B cell (primary cell): ENCODE results near the gene PPIP5K1. TPM values are rescaled to one million over a fixed set of nuclear protein-coding genes. Genes with fewer than 3 reads are reported as not detected.

Experiments used
- ATAC-seq: fragments of 200-7000 bp; cut with Tn5 transposase; one replicate; pipeline ENCODE4 v1.10.0; 2021; ENCODE audit warnings: low read depth, mild to moderate bottlenecking, moderate number of reproducible peaks, moderate library complexity
- CTCF ChIA-PET: fragments of 350-600 bp; sonication (Branson Sonifier 250); formaldehyde crosslinking; loops from one replicate; lab custom pipeline; 2021; ENCODE audit warnings: antibody characterized with exemption, inconsistent platforms; lab: Charles Lee
- POLR2A ChIA-PET: fragments of 350-600 bp; sonication (Branson Sonifier 250); formaldehyde crosslinking; loops from one replicate; lab custom pipeline; 2021; ENCODE audit warnings: antibody characterized with exemption; lab: Charles Lee
- DNase-seq: peaks from one replicate; pipeline ENCODE4 v3.0.0; 2013
- H2AFZ ChIP-seq: 2 replicates; pipeline ENCODE4 v1.6.1; 2012; ENCODE audit warnings: mild to moderate bottlenecking, low read depth, low read length; ENCODE audit not compliant: insufficient read depth, poor library complexity, severe bottlenecking
- H3K27ac ChIP-seq, 2 donors: 1 replicate in 1 of 2; 2 replicates in 1 of 2; pipeline ENCODE4 v1.5.1; 2012 to 2013; ENCODE audit warnings: low read length in 2 of 2, mild to moderate bottlenecking in 2 of 2, moderate library complexity in 1 of 2
- H3K27me3 ChIP-seq, 4 experiments: fragments of 200-600 bp in 1 of 4; sonication (generic) in 1 of 4; replicated peaks in 1 of 4; 1 replicate in 2 of 4; 2 replicates in 2 of 4; pipeline versions ENCODE4 v1.6.1 to v1.7.0; 2013 to 2016; ENCODE audit warnings: low read length in 3 of 4, mild to moderate bottlenecking in 2 of 4, mixed read lengths in 1 of 4, moderate library complexity in 1 of 4; ENCODE audit not compliant: insufficient read depth in 4 of 4, control insufficient read depth in 3 of 4; ENCODE audit errors: control extremely low read depth in 1 of 4
- H3K36me3 ChIP-seq, 2 experiments: replicated peaks in 1 of 2; 1 replicate in 1 of 2; 2 replicates in 1 of 2; pipeline versions ENCODE4 v1.6.1 to v1.7.1; 2013; ENCODE audit warnings: low read length in 1 of 2; ENCODE audit not compliant: insufficient read depth in 2 of 2, control insufficient read depth in 1 of 2; ENCODE audit errors: control extremely low read depth in 1 of 2, extremely low read depth in 1 of 2
- H3K4me1 ChIP-seq, 2 donors: fragments of 200-600 bp in 1 of 2; sonication (generic) in 1 of 2; 1 replicate in 1 of 2; 2 replicates in 1 of 2; pipeline versions ENCODE4 v1.5.1 to v1.6.1; 2013 to 2017; ENCODE audit warnings: low read length in 2 of 2; ENCODE audit not compliant: control insufficient read depth in 2 of 2, insufficient read depth in 2 of 2
- H3K4me2 ChIP-seq: replicated peaks from 2 replicates; pipeline ENCODE3; 2012; ENCODE audit warnings: mild to moderate bottlenecking, low read depth, low read length; ENCODE audit not compliant: poor library complexity, severe bottlenecking
- H3K4me3 ChIP-seq, 5 experiments: fragments of 200-600 bp in 1 of 5; sonication (generic) in 1 of 5; 1 replicate in 3 of 5; 2 replicates in 2 of 5; pipeline versions ENCODE4 v1.5.1 to v1.7.0; 2011 to 2016; ENCODE audit warnings: low read length in 4 of 5, mild to moderate bottlenecking in 4 of 5, low read depth in 2 of 5, control low read depth in 1 of 5, moderate library complexity in 1 of 5; ENCODE audit not compliant: insufficient read depth in 1 of 5; ENCODE audit errors: control extremely low read depth in 1 of 5, extremely low read depth in 1 of 5
- H3K79me2 ChIP-seq: fragments of 200-600 bp; sonication (generic); one replicate; pipeline ENCODE4 v1.6.0; 2016; ENCODE audit warnings: low read length; ENCODE audit not compliant: control insufficient read depth, insufficient read depth
- H3K9ac ChIP-seq: fragments of 200-600 bp; sonication (generic); 2 replicates; pipeline ENCODE4 v1.6.1; 2017; ENCODE audit warnings: mild to moderate bottlenecking, low read length, moderate library complexity
- H3K9me3 ChIP-seq, 3 donors: one replicate each; pipeline versions ENCODE4 v1.6.1 to v1.7.1; 2013; ENCODE audit warnings: low read length in 2 of 3; ENCODE audit not compliant: control insufficient read depth in 2 of 3, insufficient read depth in 1 of 3; ENCODE audit errors: control extremely low read depth in 1 of 3
- H4K20me1 ChIP-seq: 2 replicates; pipeline ENCODE4 v1.6.0; 2012; ENCODE audit warnings: mild to moderate bottlenecking, low read length; ENCODE audit not compliant: insufficient read depth, control insufficient read depth, poor library complexity, severe bottlenecking
- H3K27ac Mint-ChIP-seq: one replicate; pipeline ENCODE4 v1.8.0; 2021; ENCODE audit warnings: mixed read lengths
- H3K27me3 Mint-ChIP-seq: one replicate; pipeline ENCODE4 v1.8.0; 2021; ENCODE audit warnings: mixed read lengths
- H3K4me1 Mint-ChIP-seq: one replicate; pipeline ENCODE4 v1.8.0; 2021; ENCODE audit warnings: mixed read lengths
- H3K4me3 Mint-ChIP-seq: one replicate; pipeline ENCODE4 v1.8.0; 2021; ENCODE audit warnings: mixed read lengths
- H3K9me3 Mint-ChIP-seq: one replicate; pipeline ENCODE4 v1.8.0; 2022; ENCODE audit warnings: mixed read lengths; ENCODE audit not compliant: insufficient read depth
- EZH2 ChIP-seq: IDR thresholded peaks from 2 replicates; pipeline ENCODE4 v1.6.1; 2012; ENCODE audit warnings: borderline replicate concordance, low read depth, mild to moderate bottlenecking, moderate library complexity, low read length; ENCODE audit not compliant: insufficient read depth, poor library complexity, severe bottlenecking
- intact Hi-C: fragments of 100-400 bp; cut with micrococcal nuclease; formaldehyde crosslinking; loops from one replicate; pipeline ENCODE4 v1.10.0; 2022
- polyA plus RNA-seq: library from polyadenylated mRNA; depleted of rRNA; stranded (reverse); fragments of >200 nt; gene quantifications from 2 replicates; pipeline ENCODE4 v1.2.3, GENCODE V29; 2012
- total RNA-seq, 2 donors: library from RNA; stranded (reverse); fragments of 120-200 nt in 1 of 2; gene quantifications; 1 replicate in 1 of 2; 2 replicates in 1 of 2; pipeline versions ENCODE4 v1.2.3 to v1.2.4, GENCODE V29; 2013 to 2022
- TF ChIP-seq, protein P1 (sequence below): fragments of 200-600 bp; IDR thresholded peaks from one replicate; pipeline ENCODE4 v1.8.0; 2022; ENCODE audit warnings: antibody characterized with exemption, mild to moderate bottlenecking

The PPIP5K1 gene
- total and polyA plus RNA-seq, 2 donors (not counting 1 experiment from before 2014, with no cell fraction given) = 40.6 to 88.9 TPM

DNA sequence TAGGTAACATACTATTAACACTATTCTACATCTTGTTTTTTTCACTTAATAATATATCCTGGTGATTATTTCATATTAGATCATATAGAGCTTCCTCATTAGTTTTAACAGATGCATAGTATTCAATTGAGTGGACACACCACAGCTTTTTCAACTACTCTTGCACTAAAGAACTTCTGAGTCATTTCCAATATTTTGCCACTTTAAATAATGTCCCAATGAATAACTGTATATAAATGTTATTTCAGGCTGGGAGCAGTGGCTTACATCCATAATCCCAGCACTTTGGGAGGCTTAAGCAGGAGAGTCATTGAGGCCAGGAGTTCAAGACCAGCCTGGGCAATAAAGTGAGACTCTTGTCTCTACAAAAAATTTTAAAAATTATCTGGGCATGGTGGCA, 45.7 kb downstream of the PPIP5K1 start:
- no peaks in the 10 kb centered on the region for H3K27me3 ChIP-seq

DNA sequence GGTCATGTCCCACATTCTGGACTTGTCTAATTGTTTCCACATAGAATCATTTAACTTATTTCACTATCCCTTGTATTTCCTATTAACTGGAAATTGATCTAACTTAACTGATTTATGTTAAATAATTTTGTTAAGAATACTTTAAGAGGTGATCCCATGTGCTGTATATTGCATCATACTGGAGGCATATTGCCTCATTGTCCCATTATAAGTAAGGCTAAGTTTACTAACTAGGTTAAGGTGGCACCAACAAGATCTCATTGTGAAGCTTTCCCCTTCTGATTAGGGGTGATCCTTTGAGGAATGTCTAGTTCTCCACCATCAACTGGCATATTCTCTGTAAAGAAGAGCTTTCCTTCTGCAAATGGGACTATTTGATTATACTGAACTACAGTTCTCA, 48.2 kb downstream of the PPIP5K1 start:
- ChIA-PET POLR2A (no interaction called here), CTCF (no interaction called here)
- Histone ChIP-seq H3K27me3 (no peaks in the 10 kb centered on the region), H3K27ac (no peak overlapping the region), H3K4me2 (no peak overlapping the region), H3K9me3 (no peaks in the 10 kb centered on the region), H3K79me2 (no peaks in the 10 kb centered on the region), H3K36me3 (peaks cover 0 to 3% of the 10 kb centered on the region in 2 experiments), H3K4me1 (no peaks in the 10 kb centered on the region), H2AFZ (no peak overlapping the region), H3K9ac (no peak overlapping the region), H4K20me1 (no peaks in the 10 kb centered on the region), H3K4me3 (no peak overlapping the region)
- Mint-ChIP-seq H3K27ac (no peak overlapping the region), H3K27me3 (no peaks in the 10 kb centered on the region), H3K4me1 (no peaks in the 10 kb centered on the region), H3K9me3 (no peaks in the 10 kb centered on the region), H3K4me3 (no peak overlapping the region)
- TF ChIP-seq EZH2 = no peak
- TF ChIP-seq, protein P1, sequence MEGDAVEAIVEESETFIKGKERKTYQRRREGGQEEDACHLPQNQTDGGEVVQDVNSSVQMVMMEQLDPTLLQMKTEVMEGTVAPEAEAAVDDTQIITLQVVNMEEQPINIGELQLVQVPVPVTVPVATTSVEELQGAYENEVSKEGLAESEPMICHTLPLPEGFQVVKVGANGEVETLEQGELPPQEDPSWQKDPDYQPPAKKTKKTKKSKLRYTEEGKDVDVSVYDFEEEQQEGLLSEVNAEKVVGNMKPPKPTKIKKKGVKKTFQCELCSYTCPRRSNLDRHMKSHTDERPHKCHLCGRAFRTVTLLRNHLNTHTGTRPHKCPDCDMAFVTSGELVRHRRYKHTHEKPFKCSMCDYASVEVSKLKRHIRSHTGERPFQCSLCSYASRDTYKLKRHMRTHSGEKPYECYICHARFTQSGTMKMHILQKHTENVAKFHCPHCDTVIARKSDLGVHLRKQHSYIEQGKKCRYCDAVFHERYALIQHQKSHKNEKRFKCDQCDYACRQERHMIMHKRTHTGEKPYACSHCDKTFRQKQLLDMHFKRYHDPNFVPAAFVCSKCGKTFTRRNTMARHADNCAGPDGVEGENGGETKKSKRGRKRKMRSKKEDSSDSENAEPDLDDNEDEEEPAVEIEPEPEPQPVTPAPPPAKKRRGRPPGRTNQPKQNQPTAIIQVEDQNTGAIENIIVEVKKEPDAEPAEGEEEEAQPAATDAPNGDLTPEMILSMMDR = no peak
- intact Hi-C loops = no loop called here
- ATAC-seq (no peak), DNase-seq (no peak)

More for the DNA sequence above, 45.7 kb downstream of the PPIP5K1 start:
- no peak for ATAC-seq
- H3K9me3 ChIP-seq = peaks cover 0 to 3% (median 2%) of the 10 kb centered on the region in 3 donors
- TF ChIP-seq, protein P1 = no peak
- TF ChIP-seq EZH2 = no peak
- Mint-ChIP-seq H3K4me1 (no peaks in the 10 kb centered on the region), H3K27me3 (no peaks in the 10 kb centered on the region), H3K9me3 (no peaks in the 10 kb centered on the region), H3K27ac (no peak overlapping the region), H3K4me3 (no peak overlapping the region)
- CTCF ChIA-PET = no interaction called here
- H4K20me1 ChIP-seq = no peaks in the 10 kb centered on the region
- no peak overlapping the region for H3K4me3 ChIP-seq
- DNase-seq = no peak
- H3K4me1 ChIP-seq = no peaks in the 10 kb centered on the region
- H3K36me3 ChIP-seq = peaks cover 0 to 4% of the 10 kb centered on the region in 2 experiments
- H3K4me2 ChIP-seq = no peak overlapping the region
- intact Hi-C loops = no loop called here
- no peak overlapping the region for H3K9ac ChIP-seq
- H2AFZ ChIP-seq = no peak overlapping the region
- no peaks in the 10 kb centered on the region for H3K79me2 ChIP-seq
- POLR2A ChIA-PET = no interaction called here
- H3K27ac ChIP-seq = no peak overlapping the region
